B cell (primary cell): ENCODE results near the gene DLK1. TPM values are rescaled to one million over a fixed set of nuclear protein-coding genes. Genes with fewer than 3 reads are reported as not detected.

ENCODE experiments used
- ATAC-seq: fragments of 200-7000 bp; cut with Tn5 transposase; one replicate; pipeline ENCODE4 v1.10.0; 2021; ENCODE audit warnings: low read depth, mild to moderate bottlenecking, moderate number of reproducible peaks, moderate library complexity
- CTCF ChIA-PET: fragments of 350-600 bp; sonication (Branson Sonifier 250); formaldehyde crosslinking; loops from one replicate; lab custom pipeline; 2021; ENCODE audit warnings: antibody characterized with exemption, inconsistent platforms; lab: Charles Lee
- POLR2A ChIA-PET: fragments of 350-600 bp; sonication (Branson Sonifier 250); formaldehyde crosslinking; loops from one replicate; lab custom pipeline; 2021; ENCODE audit warnings: antibody characterized with exemption; lab: Charles Lee
- DNase-seq: peaks from one replicate; pipeline ENCODE4 v3.0.0; 2013
- H2AFZ ChIP-seq: 2 replicates; pipeline ENCODE4 v1.6.1; 2012; ENCODE audit warnings: mild to moderate bottlenecking, low read depth, low read length; ENCODE audit not compliant: insufficient read depth, poor library complexity, severe bottlenecking
- H3K27ac ChIP-seq, 2 donors: 1 replicate in 1 of 2; 2 replicates in 1 of 2; pipeline ENCODE4 v1.5.1; 2012 to 2013; ENCODE audit warnings: low read length in 2 of 2, mild to moderate bottlenecking in 2 of 2, moderate library complexity in 1 of 2
- H3K27me3 ChIP-seq, 4 experiments: fragments of 200-600 bp in 1 of 4; sonication (generic) in 1 of 4; replicated peaks in 1 of 4; 1 replicate in 2 of 4; 2 replicates in 2 of 4; pipeline versions ENCODE4 v1.6.1 to v1.7.0; 2013 to 2016; ENCODE audit warnings: low read length in 3 of 4, mild to moderate bottlenecking in 2 of 4, mixed read lengths in 1 of 4, moderate library complexity in 1 of 4; ENCODE audit not compliant: insufficient read depth in 4 of 4, control insufficient read depth in 3 of 4; ENCODE audit errors: control extremely low read depth in 1 of 4
- H3K36me3 ChIP-seq, 2 experiments: replicated peaks in 1 of 2; 1 replicate in 1 of 2; 2 replicates in 1 of 2; pipeline versions ENCODE4 v1.6.1 to v1.7.1; 2013; ENCODE audit warnings: low read length in 1 of 2; ENCODE audit not compliant: insufficient read depth in 2 of 2, control insufficient read depth in 1 of 2; ENCODE audit errors: control extremely low read depth in 1 of 2, extremely low read depth in 1 of 2
- H3K4me1 ChIP-seq, 2 donors: fragments of 200-600 bp in 1 of 2; sonication (generic) in 1 of 2; 1 replicate in 1 of 2; 2 replicates in 1 of 2; pipeline versions ENCODE4 v1.5.1 to v1.6.1; 2013 to 2017; ENCODE audit warnings: low read length in 2 of 2; ENCODE audit not compliant: control insufficient read depth in 2 of 2, insufficient read depth in 2 of 2
- H3K4me2 ChIP-seq: replicated peaks from 2 replicates; pipeline ENCODE3; 2012; ENCODE audit warnings: mild to moderate bottlenecking, low read depth, low read length; ENCODE audit not compliant: poor library complexity, severe bottlenecking
- H3K4me3 ChIP-seq, 5 experiments: fragments of 200-600 bp in 1 of 5; sonication (generic) in 1 of 5; 1 replicate in 3 of 5; 2 replicates in 2 of 5; pipeline versions ENCODE4 v1.5.1 to v1.7.0; 2011 to 2016; ENCODE audit warnings: low read length in 4 of 5, mild to moderate bottlenecking in 4 of 5, low read depth in 2 of 5, control low read depth in 1 of 5, moderate library complexity in 1 of 5; ENCODE audit not compliant: insufficient read depth in 1 of 5; ENCODE audit errors: control extremely low read depth in 1 of 5, extremely low read depth in 1 of 5
- H3K79me2 ChIP-seq: fragments of 200-600 bp; sonication (generic); one replicate; pipeline ENCODE4 v1.6.0; 2016; ENCODE audit warnings: low read length; ENCODE audit not compliant: control insufficient read depth, insufficient read depth
- H3K9ac ChIP-seq: fragments of 200-600 bp; sonication (generic); 2 replicates; pipeline ENCODE4 v1.6.1; 2017; ENCODE audit warnings: mild to moderate bottlenecking, low read length, moderate library complexity
- H3K9me3 ChIP-seq, 3 donors: one replicate each; pipeline versions ENCODE4 v1.6.1 to v1.7.1; 2013; ENCODE audit warnings: low read length in 2 of 3; ENCODE audit not compliant: control insufficient read depth in 2 of 3, insufficient read depth in 1 of 3; ENCODE audit errors: control extremely low read depth in 1 of 3
- H4K20me1 ChIP-seq: 2 replicates; pipeline ENCODE4 v1.6.0; 2012; ENCODE audit warnings: mild to moderate bottlenecking, low read length; ENCODE audit not compliant: insufficient read depth, control insufficient read depth, poor library complexity, severe bottlenecking
- H3K27ac Mint-ChIP-seq: one replicate; pipeline ENCODE4 v1.8.0; 2021; ENCODE audit warnings: mixed read lengths
- H3K27me3 Mint-ChIP-seq: one replicate; pipeline ENCODE4 v1.8.0; 2021; ENCODE audit warnings: mixed read lengths
- H3K4me1 Mint-ChIP-seq: one replicate; pipeline ENCODE4 v1.8.0; 2021; ENCODE audit warnings: mixed read lengths
- H3K4me3 Mint-ChIP-seq: one replicate; pipeline ENCODE4 v1.8.0; 2021; ENCODE audit warnings: mixed read lengths
- H3K9me3 Mint-ChIP-seq: one replicate; pipeline ENCODE4 v1.8.0; 2022; ENCODE audit warnings: mixed read lengths; ENCODE audit not compliant: insufficient read depth
- EZH2 ChIP-seq: IDR thresholded peaks from 2 replicates; pipeline ENCODE4 v1.6.1; 2012; ENCODE audit warnings: borderline replicate concordance, low read depth, mild to moderate bottlenecking, moderate library complexity, low read length; ENCODE audit not compliant: insufficient read depth, poor library complexity, severe bottlenecking
- WGBS: methylation state at CpG from one replicate; pipeline ENCODE4 v1.1.5; 2013; ENCODE audit warnings: missing lambda C conversion rate; ENCODE audit not compliant: insufficient coverage; 5-methylcytosine and 5-hydroxymethylcytosine counted together
- intact Hi-C: fragments of 100-400 bp; cut with micrococcal nuclease; formaldehyde crosslinking; loops from one replicate; pipeline ENCODE4 v1.10.0; 2022
- polyA plus RNA-seq: library from polyadenylated mRNA; depleted of rRNA; stranded (reverse); fragments of >200 nt; gene quantifications from 2 replicates; pipeline ENCODE4 v1.2.3, GENCODE V29; 2012
- total RNA-seq, 2 donors: library from RNA; stranded (reverse); fragments of 120-200 nt in 1 of 2; gene quantifications; 1 replicate in 1 of 2; 2 replicates in 1 of 2; pipeline versions ENCODE4 v1.2.3 to v1.2.4, GENCODE V29; 2013 to 2022
- TF ChIP-seq, protein P1 (sequence below): fragments of 200-600 bp; IDR thresholded peaks from one replicate; pipeline ENCODE4 v1.8.0; 2022; ENCODE audit warnings: antibody characterized with exemption, mild to moderate bottlenecking

Gene DLK1
- total and polyA plus RNA-seq, 2 donors (not counting 1 experiment from before 2014, with no cell fraction given): not detected

DNA sequence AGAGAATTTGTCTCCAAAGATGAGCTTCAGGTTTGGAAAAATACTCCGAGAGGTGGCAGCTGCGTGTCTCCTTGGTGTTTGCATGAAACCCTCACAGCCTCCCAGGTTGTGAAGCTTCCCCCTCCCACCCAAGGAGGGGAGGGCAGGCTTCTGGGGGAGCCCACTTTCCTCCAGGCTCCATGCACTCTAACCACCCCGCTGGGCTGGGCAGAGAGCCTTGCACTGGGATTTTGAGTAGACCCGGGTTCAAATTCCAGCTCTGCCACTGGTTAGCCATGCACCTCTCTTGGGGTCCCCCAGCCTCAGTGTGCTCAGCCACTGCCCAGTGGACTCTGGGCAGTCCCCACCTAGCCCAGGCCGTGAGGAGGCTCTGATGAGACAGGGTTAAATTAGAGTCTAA, 4.3 kb upstream of the DLK1 start:
- H3K36me3 ChIP-seq: no peaks in the 10 kb centered on the region
- H3K4me2 ChIP-seq: no peak overlapping the region
- no peak overlapping the region for H3K9ac ChIP-seq
- H2AFZ ChIP-seq: no peak overlapping the region
- no peaks in the 10 kb centered on the region for H3K4me1 Mint-ChIP-seq
- H3K27ac Mint-ChIP-seq: no peak overlapping the region
- TF ChIP-seq, protein P1, sequence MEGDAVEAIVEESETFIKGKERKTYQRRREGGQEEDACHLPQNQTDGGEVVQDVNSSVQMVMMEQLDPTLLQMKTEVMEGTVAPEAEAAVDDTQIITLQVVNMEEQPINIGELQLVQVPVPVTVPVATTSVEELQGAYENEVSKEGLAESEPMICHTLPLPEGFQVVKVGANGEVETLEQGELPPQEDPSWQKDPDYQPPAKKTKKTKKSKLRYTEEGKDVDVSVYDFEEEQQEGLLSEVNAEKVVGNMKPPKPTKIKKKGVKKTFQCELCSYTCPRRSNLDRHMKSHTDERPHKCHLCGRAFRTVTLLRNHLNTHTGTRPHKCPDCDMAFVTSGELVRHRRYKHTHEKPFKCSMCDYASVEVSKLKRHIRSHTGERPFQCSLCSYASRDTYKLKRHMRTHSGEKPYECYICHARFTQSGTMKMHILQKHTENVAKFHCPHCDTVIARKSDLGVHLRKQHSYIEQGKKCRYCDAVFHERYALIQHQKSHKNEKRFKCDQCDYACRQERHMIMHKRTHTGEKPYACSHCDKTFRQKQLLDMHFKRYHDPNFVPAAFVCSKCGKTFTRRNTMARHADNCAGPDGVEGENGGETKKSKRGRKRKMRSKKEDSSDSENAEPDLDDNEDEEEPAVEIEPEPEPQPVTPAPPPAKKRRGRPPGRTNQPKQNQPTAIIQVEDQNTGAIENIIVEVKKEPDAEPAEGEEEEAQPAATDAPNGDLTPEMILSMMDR: no peak
- TF ChIP-seq EZH2: no peak
- CTCF ChIA-PET: no interaction called here
- intact Hi-C loops: no loop called here
- H3K27ac ChIP-seq: no peak overlapping the region
- H3K4me3 ChIP-seq: no peak overlapping the region
- 88% methylated on average over 2 of the region's 5 CpGs for WGBS
- DNase-seq (no peak), ATAC-seq (no peak)
- H3K27me3 ChIP-seq: peaks cover 0 to 25% (median 1%) of the 10 kb centered on the region in 4 experiments
- H3K27me3 Mint-ChIP-seq: peaks cover 36% of the 10 kb centered on the region
- no peaks in the 10 kb centered on the region for H4K20me1 ChIP-seq
- H3K9me3 Mint-ChIP-seq: no peaks in the 10 kb centered on the region
- no peaks in the 10 kb centered on the region for H3K79me2 ChIP-seq
- H3K4me1 ChIP-seq: no peaks in the 10 kb centered on the region
- H3K9me3 ChIP-seq: peaks cover 0 to 6% (median 0%) of the 10 kb centered on the region in 3 donors
- no peak overlapping the region for H3K4me3 Mint-ChIP-seq
- POLR2A ChIA-PET: no interaction called here

DNA sequence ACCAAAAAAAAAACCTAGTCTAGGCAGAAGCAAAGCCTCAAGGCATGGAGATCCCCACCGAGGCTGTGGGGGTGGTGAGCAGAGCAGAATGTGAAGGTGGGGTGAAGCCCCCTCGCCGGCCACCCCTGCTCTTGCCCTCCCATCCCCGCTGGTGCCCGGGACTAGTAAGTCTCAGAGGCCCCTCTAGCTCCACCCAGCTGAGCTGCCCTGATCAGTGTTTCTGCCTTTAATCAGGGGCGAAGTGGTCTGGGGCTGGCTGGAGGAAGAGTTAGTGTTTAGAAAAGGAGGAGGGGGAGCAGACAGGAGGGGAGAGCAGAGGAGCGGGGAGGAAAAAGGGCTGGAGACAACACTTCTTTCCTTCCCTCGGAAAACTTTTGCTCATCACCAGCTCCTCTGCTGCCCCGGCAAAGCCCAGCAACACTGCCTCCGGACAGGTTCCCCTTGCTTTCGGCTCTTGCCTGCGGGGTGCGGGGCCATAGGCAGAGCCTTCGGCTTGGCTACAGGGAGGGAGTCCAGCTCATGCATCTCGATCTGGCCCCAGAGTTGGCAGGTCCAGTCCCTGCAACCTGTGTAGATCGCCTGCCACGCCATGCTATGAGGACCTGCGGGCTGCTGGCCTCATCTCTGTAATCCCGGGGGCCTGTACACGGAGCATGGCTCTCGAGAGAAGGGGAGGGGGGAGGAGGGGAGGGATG, 3.4 kb upstream of the DLK1 start:
- H3K4me3 ChIP-seq: no peak overlapping the region
- H3K4me2 ChIP-seq: no peak overlapping the region
- H3K9ac ChIP-seq: no peak overlapping the region
- WGBS: 91% methylated on average over 16 of the region's 21 CpGs
- no peak for TF ChIP-seq EZH2
- ChIA-PET POLR2A (no interaction called here), CTCF (interaction anchor here (0.7 kb wide), 1 partner anchor 8 kb away, joined by 3 read pairs; no protein-coding TSS in a partner anchor)
- Mint-ChIP-seq H3K4me3 (no peak overlapping the region), H3K27ac (no peak overlapping the region), H3K4me1 (no peaks in the 10 kb centered on the region), H3K9me3 (no peaks in the 10 kb centered on the region), H3K27me3 (peaks cover 38% of the 10 kb centered on the region)
- DNase-seq (no peak), ATAC-seq (no peak)
- no peaks in the 10 kb centered on the region for H3K79me2 ChIP-seq
- no peaks in the 10 kb centered on the region for H3K36me3 ChIP-seq
- intact Hi-C loops: no loop called here
- H3K9me3 ChIP-seq: peaks cover 0 to 6% (median 0%) of the 10 kb centered on the region in 3 donors
- H3K27me3 ChIP-seq: peaks cover 0 to 25% (median 1%) of the 10 kb centered on the region in 4 experiments
- no peak overlapping the region for H2AFZ ChIP-seq
- H3K27ac ChIP-seq: no peak overlapping the region
- H4K20me1 ChIP-seq: no peaks in the 10 kb centered on the region
- H3K4me1 ChIP-seq: no peaks in the 10 kb centered on the region
